HG03064 (cell line): ENCODE results near the gene MAGT1.
"Not testable (repeated sequence)": the region's sequence is repeated elsewhere in the genome, so short reads cannot be mapped to it uniquely, and the experiment has no call there.

Experiments used
- ATAC-seq: cut with Tn5 transposase; IDR thresholded peaks from one replicate; pipeline ENCODE4 v1.9.1; 2021; ENCODE audit warnings: low read depth; ENCODE audit not compliant: unreplicated experiment

Gene MAGT1

DNA sequence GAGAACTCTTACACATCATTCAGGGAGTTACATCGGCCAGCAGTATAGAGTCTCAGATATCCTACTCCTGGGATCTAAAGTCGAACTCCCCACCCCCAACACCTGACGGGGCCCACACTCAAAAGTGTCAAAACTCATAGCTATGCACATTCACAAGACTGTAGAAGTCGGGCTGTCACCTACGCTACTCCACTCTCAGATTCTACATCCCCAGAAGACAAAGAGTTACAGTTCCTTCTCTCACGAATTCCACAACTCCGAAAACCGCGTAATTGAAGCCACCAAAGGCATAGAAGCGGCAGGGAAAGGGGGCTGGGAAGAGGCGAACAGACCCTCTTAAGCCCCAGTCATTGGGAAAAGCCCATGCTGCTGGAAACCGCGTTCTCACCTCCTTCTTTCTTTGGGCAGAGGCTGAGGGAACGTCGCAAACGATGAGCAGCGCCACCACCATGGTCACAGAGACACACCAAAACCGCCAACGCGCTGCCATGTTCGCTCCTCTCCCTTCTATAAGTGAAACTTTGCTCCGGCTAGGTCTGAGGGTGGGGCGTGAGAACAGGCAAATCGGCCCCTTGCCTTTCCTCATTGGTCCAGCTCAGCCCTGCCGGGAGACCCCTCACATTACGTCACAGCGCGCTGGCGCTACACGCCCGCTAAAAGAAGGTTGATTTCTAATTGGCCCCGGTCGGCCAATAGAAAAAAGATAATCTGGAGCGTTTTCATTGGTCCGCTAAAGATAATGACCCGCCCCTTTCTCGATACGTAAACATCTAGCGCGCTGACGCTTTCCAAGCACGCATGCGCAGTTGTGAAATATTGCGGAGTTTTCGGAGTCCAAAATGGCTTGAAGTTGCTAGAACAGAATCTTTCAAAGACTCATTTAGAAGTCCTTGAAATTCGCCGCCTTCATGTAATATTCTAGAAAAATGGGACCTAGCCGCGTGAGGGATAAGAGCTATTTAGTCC is at the start of gene MAGT1:
Gene MAGT1, minus strand, starts transcription at position 515 of the 966 bp plus-strand sequence. Its CDS starts 25 bp downstream, at position 490.
- ATAC-seq = peak; percentile 85

DNA sequence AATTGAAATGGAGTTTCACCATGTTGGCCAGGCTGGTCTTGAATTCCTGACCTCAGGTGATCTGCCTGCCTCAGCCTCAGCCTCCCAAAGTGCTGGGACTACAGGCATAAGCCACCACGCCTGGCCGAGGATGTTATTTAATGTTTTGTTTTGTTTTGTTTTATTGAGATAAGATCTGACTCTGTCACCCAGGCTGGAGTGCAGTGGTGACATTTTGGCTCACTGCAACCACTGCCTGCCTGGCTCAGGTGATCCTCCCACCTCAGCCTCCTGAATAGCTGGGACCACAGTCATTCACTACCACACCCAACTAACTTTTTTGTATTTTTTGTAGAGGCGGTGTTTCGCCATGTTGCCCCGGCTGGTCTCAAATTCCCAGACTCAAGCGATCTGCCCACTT is 49.8 kb upstream of the MAGT1 start:
- ATAC-seq = not testable (repeated sequence)

DNA sequence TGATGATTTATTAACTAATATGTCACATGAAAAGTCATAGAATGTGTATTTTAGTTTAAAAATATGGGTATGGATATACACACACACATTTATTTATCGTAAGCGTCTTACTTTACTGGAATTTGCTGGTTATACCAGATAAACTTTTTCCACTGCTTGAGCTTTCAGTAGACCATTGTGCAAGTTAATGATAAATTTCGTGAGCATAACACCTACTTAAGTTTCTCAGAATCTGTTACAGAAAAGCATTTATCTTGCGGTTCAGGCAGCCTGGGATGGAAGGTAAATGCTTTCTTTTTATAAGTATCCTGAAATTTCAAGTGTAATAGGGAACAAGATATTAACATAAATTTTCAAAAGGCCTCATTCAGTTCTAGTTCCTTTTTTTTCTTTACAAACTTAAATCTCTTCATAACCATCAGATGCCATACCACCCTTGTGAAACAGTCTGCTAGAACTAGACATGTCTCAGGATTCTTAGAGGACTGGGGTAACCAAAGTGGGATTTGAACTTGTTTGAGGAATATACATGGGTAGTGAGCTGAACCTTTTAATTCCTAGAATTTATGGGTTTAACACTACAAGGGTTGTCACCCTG is 42.9 kb upstream of the MAGT1 start:
- no peak for ATAC-seq

DNA sequence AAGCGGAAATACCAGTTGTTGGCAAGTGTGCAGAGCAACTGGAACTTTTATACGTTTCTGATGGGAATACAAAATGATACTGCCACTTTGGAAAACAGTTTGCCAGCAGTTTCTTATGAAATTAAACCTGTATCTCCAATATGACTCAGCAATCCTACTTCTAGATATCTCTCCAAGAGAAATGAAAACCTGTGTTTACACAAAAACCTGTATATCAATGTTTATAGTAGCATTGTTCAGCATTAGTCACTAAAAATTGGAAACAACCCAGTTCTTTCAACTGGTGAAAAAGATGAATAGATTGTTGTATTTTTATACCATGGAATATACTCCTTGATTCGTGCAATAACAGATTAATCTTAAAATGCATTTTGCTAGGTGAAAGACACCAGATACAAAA is 42.1 kb upstream of the MAGT1 start:
- ATAC-seq = no peak

DNA sequence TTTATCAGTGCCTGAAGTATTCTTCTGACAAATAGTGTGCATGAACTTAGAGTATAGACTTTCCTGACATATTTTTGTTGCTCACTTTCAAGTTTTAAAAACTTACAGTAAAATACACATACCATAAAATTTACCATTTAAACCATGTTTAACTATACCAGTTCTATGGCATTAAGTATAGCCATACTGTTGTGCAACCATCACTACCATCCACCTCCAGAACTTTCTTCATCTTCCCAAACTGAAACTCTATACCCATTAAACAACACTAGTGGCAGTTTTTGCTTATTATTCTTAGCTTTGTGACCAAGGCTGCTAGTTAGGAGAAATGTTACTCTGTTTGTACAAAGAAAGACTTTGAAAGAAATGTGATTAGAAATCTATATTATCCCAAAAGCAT is 41.1 kb upstream of the MAGT1 start:
- ATAC-seq = no peak

DNA sequence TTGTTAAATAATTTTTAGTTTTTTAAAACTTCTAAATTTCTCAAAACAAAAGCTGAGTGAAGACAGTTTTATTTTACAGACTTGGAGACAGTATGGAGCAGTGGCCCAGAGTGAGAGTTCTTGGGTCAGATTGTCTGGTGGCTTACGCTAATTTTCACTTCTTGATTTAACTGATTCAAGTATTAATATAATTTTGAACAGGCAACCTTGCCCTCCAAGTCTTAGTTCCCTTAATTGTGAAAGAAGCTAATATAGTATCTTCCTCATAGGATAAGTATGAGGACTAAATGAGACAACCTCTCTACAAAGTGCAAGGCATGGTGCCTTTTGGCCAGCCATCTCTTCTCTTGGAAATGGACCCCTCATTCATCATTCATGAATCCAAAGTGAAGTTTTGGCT is 40.7 kb upstream of the MAGT1 start:
- ATAC-seq = no peak

DNA sequence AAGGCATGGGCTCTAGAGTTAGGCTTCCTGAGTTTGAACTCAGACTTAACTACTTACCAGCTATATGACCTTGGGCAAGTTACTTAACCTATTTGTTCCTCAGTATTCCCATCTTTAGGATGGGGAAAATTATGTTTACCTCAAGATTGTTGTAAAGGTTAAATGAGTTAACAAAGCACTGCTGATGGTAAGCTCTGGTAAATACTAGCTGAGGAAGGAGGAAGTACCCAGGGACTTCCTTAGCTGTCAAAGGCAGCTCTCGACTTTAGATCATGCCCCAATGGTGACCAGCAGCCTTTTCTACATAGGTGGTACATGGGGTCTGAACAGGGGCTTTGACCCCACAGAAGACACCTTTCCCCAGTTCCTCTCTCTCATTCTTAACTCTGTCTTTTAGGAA is 35.3 kb upstream of the MAGT1 start:
- ATAC-seq = no peak

DNA sequence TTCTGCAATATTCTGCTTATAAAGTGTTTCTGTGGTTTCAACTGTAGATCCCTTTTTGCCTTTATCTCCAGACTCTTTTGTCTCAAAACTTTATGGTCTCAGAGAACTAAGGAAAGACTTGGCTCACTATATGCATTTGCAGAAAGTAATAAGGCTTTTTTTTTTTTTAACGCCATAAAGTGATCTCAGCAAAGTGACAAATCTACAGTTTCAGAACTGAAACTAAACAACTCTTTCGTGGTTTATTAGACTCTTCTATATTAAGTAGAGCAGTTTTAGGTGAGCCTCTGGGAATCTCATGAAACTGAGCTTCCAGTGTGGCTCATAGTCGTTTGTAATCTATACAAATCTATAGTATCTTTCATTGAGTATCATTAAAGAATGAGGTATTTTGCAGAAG is 30.5 kb upstream of the MAGT1 start:
- no peak for ATAC-seq

DNA sequence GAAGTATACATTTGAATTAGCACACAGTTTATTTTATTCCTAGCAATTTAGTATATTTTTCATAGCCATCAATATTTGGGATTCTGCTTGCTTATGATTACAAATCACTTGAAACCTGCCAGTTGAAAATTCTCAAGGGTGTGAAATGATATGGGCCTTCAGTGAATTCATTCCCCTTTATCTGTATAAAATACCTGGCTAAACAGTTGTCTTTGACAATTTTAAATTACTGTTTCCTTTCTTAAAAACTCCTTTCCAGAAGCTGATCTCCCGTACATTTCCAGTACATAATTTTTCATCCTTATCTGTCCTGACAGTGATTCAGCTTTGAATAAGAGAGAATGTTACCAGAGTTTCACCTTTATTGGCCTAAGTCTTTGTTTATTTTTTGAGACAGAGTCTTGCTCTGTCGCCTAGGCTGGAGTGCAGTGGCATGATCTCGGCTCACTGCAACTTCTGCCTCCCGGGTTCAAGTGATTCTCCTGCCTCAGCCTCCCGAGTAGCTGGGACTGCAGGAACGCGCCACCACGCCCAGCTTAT is 29.2 kb upstream of the MAGT1 start:
- ATAC-seq = no peak

DNA sequence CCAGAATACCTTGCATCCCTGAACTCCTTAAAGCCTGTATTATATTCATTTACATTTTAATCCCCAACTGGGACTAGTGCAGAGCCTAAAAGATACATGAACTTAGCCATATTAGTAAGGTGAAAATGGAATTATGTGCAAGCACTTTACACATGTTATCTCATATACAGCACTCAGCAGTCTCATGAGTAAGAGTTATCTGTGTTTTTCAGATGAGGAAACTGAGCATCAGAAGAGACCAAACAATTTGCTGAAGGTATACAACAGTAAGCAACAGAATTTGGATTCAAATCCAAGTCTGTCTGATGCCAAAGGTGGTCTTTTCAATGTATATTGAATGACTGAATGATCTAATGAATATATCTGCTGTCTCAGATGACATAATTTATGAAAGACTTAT is 27.6 kb upstream of the MAGT1 start:
- no peak for ATAC-seq

DNA sequence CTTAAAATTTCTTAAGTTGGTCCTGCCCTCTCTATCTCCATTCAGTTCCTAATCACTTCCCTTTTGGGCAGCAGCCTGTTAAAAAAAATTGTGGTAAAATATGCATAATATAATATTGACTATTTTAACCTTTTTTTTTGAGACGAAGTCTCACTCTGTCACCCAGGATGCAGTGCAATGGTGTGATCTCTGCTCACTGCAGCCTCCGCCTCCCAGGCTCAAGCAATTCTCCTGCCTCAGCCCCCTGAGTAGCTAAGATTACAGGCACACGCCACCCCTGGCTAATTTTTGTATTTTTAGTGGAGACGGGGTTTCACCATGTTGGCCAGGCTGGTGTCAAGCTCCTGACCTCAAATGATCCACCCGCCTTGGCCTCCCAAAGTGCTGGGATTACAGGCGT is 24.1 kb upstream of the MAGT1 start:
- ATAC-seq = not testable (repeated sequence)

DNA sequence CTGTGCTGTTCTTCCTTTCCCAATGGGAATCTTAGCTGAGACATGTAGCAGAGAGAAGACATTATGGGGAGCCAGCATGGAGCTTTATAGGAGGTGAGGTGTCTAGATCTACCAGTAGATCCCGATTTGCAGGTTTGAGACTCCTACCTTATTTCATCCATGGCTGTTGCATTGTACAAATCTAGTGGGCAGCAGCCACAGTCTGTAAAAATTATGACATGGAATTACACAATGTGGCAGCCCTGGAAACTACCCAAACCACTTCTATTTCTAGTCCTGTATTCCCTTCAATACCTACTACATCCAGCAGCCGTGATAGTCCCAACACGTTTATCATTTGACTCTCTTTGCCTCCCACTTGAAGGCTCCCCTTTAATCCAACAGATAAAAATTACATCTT is 23.3 kb upstream of the MAGT1 start:
- no peak for ATAC-seq

DNA sequence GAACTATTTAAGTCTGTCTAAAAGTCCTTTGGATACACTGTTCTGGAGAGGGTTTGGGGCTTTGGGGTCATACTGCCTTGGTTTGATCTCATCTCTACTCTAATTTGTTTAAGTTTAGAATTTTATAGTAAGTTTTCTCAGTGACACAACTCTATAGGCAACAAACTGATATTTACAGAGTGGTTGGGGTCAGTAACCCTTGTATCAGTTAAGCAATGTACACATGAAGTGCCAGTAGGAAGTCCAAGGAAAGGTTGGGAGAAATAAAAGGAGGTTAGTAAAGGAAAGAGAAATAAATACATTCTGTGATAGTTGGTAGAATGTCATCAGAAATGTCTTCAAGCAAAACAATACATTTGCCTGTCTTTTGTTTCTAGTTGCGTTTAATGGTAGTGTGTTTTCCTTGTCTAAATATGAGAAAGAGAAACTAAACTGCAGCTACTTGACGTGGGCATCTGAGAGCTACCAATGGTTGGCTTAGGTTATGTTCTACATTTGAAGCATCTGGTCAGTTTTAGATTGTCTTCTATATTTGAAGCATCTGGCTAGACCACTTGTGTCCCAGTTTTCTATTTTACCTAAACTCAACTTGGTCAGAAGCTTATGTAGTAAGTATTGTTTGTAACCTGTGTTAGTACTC is 22.2 kb upstream of the MAGT1 start:
- peak; percentile 52 for ATAC-seq

DNA sequence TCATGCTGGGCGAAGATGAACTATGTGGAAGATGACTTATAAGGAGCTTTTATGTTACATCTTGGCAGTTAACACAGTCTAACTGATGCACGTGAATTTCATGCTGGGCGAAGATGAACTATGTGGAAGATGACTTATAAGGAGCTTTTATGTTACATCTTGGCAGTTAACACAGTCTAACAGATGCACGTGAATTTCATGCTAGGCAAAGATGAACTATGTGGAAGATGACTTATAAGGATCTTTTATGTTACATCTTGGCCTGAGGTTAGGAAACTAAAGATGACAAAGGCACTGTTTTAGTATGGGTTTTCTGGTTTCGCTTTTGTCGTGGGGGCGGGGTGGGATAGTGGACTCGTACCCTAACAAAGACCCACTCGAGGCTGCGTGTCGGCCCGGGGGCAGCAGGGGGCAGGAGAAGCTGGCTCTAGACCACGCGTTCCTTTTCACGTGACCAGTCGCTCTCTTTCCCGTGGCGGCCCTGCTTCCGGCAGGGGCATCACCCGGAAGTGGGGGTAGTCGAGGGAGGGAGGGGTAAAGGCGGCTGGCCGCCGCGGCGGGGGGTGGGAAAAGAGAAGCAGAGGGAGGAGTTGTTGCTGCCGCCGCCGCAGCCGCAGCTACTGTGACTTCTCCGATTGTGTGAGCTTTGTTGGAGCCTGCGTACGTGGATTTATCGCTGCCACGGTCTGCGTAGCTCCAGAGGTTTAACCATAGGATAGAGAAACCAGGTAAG is 15.0 kb upstream of the MAGT1 start, which contains the start of gene ATP7A:
Gene ATP7A, plus strand, starts transcription at position 586 of the 733 bp plus-strand sequence. CDS start 60,949 bp downstream, outside the sequence.
- peak; percentile 91 for ATAC-seq

DNA sequence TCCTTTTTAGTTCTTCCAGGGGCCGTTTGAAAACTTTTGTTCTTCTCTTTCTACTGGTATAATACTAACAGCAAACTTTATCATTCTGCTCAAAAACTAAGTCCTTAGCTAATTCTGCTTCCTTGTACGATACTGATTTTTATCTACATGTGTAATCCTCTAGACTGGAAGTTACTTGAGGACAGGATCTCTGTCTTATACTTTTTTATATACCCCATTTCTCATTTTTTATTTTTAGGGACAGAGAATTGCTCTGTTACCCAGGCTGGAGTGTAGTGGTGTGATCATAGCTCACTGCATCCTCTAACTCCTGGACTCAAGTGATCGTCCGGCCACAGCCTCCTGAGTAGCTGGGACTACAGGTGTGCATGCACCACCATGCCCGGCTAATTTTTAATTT is 6.3 kb upstream of the MAGT1 start:
- ATAC-seq = no peak

DNA sequence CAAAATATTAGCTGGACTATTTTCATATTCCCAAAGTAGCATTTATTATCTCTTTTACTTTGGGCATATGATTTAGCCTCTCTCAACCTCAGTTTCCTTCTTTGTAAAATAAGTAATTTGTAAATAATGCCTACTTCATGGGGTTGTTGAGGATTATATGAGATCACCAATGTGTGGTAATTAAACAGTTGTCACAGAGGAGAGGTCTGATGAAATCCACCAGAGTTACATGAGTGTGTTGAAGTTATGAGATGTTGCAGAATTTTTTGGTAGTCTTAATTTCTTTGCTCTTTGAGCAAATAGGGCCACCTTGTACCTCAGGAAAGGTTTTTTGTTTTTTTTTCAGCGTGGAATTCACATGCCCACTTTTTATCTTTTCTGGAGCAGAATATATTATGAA is 5.5 kb upstream of the MAGT1 start:
- no peak for ATAC-seq

DNA sequence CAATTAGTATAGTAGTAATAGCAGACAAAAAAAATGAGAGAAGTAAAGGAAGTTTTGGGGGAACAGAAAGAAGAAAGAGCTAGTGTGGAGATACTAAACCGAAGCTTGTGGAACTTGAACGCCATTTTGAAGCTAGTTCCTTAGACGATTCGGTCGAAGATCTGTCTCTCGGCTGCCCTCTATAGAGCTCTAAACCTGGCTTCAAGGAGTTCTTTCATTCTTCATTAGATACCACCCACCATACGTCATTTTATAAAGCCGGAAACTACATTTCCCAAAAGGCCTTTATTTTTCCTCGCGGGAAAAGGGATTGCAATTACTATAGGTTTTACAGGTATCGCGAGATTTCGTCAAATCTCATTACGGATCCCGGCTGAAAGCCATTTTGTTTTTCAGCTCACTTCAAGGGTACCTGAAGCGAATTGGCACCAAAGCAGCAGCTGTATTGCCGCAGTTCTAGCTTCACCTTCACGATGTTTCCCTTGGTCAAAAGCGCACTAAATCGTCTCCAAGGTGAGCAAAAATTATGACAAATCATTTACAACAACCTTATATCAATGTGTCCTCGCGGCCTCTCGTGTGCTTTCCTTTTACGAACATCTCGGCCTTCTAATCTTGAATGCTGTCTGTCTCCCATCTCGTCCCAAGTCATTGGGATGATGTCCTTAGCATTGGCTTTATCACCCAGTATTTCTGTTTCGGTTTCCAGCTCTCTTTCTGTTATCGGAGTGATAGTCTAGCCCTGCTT is 4.0 kb upstream of the MAGT1 start, which contains the start of gene COX7B:
Gene COX7B, plus strand, starts transcription at position 388 of the 748 bp plus-strand sequence. Its CDS starts 86 bp downstream, at position 474.
- ATAC-seq = peak; percentile 74

DNA sequence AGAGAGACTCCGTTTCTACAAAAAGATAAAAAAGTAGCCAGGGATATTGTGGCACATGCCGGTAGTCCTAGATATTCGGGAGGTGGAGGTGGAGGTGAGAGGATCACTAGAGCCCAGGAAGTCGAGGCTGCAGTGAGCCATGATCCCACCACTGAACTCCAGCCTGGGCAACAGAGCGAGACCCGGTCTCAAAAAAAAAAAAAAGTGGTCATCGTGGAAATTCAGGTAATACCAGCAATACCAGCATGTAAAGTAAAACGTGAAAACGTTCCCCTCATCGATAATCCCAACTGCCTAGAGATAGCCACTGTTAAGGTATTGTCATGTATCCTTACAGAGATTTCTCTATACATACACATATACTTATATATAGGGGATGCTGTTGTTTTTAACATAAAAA is 1.5 kb downstream of the MAGT1 start:
- no peak for ATAC-seq

DNA sequence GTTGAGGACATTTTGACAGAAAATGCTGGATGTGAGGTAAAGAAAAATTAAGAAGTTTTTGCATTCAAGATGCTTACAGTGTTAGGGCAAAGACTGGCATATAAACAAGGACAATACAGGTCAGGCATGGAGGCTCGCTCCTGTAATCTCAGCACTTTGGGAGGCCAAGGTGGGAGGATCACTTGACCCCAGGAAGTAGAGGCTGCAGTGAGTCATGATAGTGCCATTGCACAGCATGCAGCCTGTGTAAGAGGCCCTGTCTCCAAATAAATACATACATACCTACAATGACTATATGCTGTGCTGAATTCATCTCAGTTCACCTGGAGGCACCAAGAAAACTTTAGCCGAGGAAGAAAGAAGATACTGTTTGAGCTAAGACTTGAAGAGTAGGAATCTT is 2.3 kb downstream of the MAGT1 start:
- ATAC-seq = no peak

DNA sequence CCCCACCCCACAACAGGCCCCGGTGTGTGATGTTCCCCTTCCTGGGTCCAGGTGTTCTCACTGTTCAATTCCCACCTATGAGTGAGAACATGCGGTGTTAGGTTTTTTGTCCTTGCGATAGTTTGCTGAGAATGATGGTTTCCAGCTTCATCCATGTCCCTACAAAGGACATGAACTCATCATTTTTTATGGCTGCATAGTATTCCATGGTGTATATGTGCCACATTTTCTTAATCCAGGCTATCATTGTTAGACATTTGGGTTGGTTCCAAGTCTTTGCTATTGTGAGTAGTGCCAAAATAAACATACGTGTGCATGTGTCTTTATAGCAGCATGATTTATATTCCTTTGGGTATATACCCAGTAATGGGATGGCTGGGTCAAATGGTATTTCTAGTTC is 13.8 kb downstream of the MAGT1 start:
- ATAC-seq = not testable (repeated sequence)
